ENCODE measurements around the gene ZEB1. TPM values are rescaled to one million over a fixed set of nuclear protein-coding genes. Genes with fewer than 3 reads are reported as not detected.

ZEB1 gene
- total and polyA plus RNA-seq, 2 of the 13 experiments (the other 11 are each of a cell fraction or from before 2014, with no cell fraction given), result 9.6 to 18.0 TPM

DNA sequence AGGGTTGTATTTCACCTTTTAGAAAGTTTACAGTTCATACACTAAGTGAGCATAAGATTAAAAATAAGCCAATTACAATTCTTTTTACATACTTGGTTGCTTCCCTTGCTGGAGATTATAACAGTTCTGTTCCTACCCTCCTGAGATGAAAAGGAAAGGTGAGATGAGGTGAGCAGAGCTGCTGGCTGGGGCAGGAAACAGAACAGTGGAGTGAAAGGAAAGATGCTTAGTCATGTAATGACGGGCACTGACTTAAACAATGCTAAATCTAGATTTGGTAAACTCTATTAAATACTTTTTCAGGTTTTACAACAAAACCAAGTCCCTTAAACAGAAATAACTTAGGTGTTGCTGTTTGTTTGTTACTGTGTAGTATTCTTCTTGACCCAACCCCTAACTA, 19.9 kb upstream of the ZEB1 start (continued):
- TF ChIP-seq, protein P1, sequence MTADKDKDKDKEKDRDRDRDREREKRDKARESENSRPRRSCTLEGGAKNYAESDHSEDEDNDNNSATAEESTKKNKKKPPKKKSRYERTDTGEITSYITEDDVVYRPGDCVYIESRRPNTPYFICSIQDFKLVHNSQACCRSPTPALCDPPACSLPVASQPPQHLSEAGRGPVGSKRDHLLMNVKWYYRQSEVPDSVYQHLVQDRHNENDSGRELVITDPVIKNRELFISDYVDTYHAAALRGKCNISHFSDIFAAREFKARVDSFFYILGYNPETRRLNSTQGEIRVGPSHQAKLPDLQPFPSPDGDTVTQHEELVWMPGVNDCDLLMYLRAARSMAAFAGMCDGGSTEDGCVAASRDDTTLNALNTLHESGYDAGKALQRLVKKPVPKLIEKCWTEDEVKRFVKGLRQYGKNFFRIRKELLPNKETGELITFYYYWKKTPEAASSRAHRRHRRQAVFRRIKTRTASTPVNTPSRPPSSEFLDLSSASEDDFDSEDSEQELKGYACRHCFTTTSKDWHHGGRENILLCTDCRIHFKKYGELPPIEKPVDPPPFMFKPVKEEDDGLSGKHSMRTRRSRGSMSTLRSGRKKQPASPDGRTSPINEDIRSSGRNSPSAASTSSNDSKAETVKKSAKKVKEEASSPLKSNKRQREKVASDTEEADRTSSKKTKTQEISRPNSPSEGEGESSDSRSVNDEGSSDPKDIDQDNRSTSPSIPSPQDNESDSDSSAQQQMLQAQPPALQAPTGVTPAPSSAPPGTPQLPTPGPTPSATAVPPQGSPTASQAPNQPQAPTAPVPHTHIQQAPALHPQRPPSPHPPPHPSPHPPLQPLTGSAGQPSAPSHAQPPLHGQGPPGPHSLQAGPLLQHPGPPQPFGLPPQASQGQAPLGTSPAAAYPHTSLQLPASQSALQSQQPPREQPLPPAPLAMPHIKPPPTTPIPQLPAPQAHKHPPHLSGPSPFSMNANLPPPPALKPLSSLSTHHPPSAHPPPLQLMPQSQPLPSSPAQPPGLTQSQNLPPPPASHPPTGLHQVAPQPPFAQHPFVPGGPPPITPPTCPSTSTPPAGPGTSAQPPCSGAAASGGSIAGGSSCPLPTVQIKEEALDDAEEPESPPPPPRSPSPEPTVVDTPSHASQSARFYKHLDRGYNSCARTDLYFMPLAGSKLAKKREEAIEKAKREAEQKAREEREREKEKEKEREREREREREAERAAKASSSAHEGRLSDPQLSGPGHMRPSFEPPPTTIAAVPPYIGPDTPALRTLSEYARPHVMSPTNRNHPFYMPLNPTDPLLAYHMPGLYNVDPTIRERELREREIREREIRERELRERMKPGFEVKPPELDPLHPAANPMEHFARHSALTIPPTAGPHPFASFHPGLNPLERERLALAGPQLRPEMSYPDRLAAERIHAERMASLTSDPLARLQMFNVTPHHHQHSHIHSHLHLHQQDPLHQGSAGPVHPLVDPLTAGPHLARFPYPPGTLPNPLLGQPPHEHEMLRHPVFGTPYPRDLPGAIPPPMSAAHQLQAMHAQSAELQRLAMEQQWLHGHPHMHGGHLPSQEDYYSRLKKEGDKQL (CRISPR knock-in tag; IDR thresholded peaks at IDR 0.05; ENCODE audit: low read depth), result no peak
- no peak for TF ChIP-seq SNAPC2 (CRISPR knock-in tag; IDR thresholded peaks at IDR 0.05)

DNA sequence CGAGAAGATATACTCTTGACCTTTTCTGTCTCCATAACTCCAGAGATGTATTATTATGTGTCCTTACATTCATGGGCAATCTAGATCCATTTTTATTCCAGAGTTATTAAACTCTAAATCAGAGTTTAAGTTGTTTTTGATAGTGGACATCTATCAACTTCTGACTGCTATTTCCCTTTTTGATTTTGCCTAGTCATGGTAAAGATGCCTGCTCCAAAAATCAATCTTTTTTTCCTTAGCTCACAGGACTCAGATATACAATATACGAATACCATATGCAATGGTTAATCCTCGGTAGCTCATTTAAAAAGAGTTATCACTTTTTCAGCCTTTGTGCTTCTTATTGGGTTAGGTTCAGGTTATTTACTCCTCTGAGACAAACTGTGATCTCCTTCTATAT, 15.8 kb upstream of the ZEB1 start:
- H3K9ac ChIP-seq (ENCODE audit: insufficient read depth, low read depth, low read length), result no peak overlapping the region
- 0 out of 2 replicates have a peak, but pooled peaks cover 6% of the 10 kb centered on the region for H3K4me1 ChIP-seq (ENCODE audit: insufficient read depth, low read length)
- no peak overlapping the region for H3K4me3 ChIP-seq (replicated peaks in 1 of 3; ENCODE audit: insufficient read depth in 1 of 3, low read depth in 2 of 3, low read length in 3 of 3)
- H3K36me3 ChIP-seq (replicated peaks in 1 of 2; ENCODE audit: control insufficient read depth in 1 of 2, insufficient read depth in 2 of 2, low read length in 2 of 2), result no peaks in the 10 kb centered on the region
- no peak overlapping the region for H2AFZ ChIP-seq (ENCODE audit: low read length)
- DNase-seq (ENCODE audit: low spot score) (no peak), FAIRE-seq (no peak), ATAC-seq (no peak)
- CTCF ChIA-PET (ENCODE audit: low intra/inter-chr PET ratio, low total read pairs), result no interaction called here
- 0% methylated on average over 3 of the region's 3 CpGs for WGBS (ENCODE audit: low lambda C conversion rate)
- H3K9me3 ChIP-seq (ENCODE audit: low read length), result no peaks in the 10 kb centered on the region
- TF ChIP-seq MED8 (CRISPR knock-in tag; IDR thresholded peaks at IDR 0.05; ENCODE audit: insufficient replicate concordance) (no peak), JDP2 (CRISPR knock-in tag; IDR thresholded peaks at IDR 0.05; ENCODE audit: borderline replicate concordance) (no peak), HOXD1 (CRISPR knock-in tag; IDR thresholded peaks at IDR 0.05) (no peak), ZFP36L1 (CRISPR knock-in tag; IDR thresholded peaks at IDR 0.05) (no peak), MAFK (conservative IDR thresholded peaks at IDR 0.05 in 1 of 2, IDR thresholded peaks at IDR 0.05 in 1 of 2; ENCODE audit: low read length in 2 of 2) (0 out of 4 replicates have a peak, but pooled peaks have one; percentile 4 to 10), NFE2L2 (IDR thresholded peaks at IDR 0.05; ENCODE audit: low read length) (peak; percentile 70)
- TF ChIP-seq, protein P2, sequence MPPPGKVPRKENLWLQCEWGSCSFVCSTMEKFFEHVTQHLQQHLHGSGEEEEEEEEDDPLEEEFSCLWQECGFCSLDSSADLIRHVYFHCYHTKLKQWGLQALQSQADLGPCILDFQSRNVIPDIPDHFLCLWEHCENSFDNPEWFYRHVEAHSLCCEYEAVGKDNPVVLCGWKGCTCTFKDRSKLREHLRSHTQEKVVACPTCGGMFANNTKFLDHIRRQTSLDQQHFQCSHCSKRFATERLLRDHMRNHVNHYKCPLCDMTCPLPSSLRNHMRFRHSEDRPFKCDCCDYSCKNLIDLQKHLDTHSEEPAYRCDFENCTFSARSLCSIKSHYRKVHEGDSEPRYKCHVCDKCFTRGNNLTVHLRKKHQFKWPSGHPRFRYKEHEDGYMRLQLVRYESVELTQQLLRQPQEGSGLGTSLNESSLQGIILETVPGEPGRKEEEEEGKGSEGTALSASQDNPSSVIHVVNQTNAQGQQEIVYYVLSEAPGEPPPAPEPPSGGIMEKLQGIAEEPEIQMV (CRISPR knock-in tag; IDR thresholded peaks at IDR 0.05; ENCODE audit: low read depth), result no peak
- TF ChIP-seq, protein P3, sequence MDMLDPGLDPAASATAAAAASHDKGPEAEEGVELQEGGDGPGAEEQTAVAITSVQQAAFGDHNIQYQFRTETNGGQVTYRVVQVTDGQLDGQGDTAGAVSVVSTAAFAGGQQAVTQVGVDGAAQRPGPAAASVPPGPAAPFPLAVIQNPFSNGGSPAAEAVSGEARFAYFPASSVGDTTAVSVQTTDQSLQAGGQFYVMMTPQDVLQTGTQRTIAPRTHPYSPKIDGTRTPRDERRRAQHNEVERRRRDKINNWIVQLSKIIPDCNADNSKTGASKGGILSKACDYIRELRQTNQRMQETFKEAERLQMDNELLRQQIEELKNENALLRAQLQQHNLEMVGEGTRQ (IDR thresholded peaks at IDR 0.05; ENCODE audit: low read depth, low read length), result no peak
- TF ChIP-seq, protein P3 (CRISPR knock-in tag; IDR thresholded peaks at IDR 0.05; ENCODE audit: borderline replicate concordance), result no peak
- TF ChIP-seq, protein P4, sequence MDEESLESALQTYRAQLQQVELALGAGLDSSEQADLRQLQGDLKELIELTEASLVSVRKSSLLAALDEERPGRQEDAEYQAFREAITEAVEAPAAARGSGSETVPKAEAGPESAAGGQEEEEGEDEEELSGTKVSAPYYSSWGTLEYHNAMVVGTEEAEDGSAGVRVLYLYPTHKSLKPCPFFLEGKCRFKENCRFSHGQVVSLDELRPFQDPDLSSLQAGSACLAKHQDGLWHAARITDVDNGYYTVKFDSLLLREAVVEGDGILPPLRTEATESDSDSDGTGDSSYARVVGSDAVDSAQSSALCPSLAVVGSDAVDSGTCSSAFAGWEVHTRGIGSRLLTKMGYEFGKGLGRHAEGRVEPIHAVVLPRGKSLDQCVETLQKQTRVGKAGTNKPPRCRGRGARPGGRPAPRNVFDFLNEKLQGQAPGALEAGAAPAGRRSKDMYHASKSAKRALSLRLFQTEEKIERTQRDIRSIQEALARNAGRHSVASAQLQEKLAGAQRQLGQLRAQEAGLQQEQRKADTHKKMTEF (CRISPR knock-in tag; IDR thresholded peaks at IDR 0.05), result no peak
- in situ Hi-C loops (cut with HindIII; ENCODE audit: extremely low pct_ligation_motif_present, low pct_unique_long_range_greater_than_20kb), result no loop called here
- H3K27ac ChIP-seq (ENCODE audit: extremely low read length, insufficient read depth, low read length), result no peak overlapping the region
- H3K27me3 ChIP-seq (ENCODE audit: control insufficient read depth in 1 of 2, insufficient read depth in 2 of 2, low read length in 2 of 2), result no peaks in the 10 kb centered on the region; a peak in 1 of 5 replicates
- no peak overlapping the region for H3K4me2 ChIP-seq (ENCODE audit: low read depth, low read length)
- no peaks in the 10 kb centered on the region for H3K79me2 ChIP-seq (ENCODE audit: insufficient read depth, low read length)
- no TSS peak for BruUV-seq (replicated peaks)
- intact Hi-C loops (cut with micrococcal nuclease; ENCODE audit: unreplicated experiment), result no loop called here
- POLR2A ChIA-PET, result no interaction called here
- no peaks in the 10 kb centered on the region for H4K20me1 ChIP-seq (ENCODE audit: insufficient read depth, low read length)
